Psoas muscle (tissue), 8 donors: ENCODE measurements around the gene SLC25A38. TPM values are rescaled to one million over a fixed set of nuclear protein-coding genes. Genes with fewer than 3 reads are reported as not detected.

Experiments used
- ATAC-seq, 4 donors: fragments of 200-7000 bp; cut with Tn5 transposase; one replicate each; pipeline ENCODE4 v1.9.1; 2020; ENCODE audit warnings: moderate library complexity in 3 of 4, mild to moderate bottlenecking in 2 of 4
- DNase-seq, 2 donors: peaks; one replicate each; pipeline ENCODE4 v3.0.0-alpha.2; 2020
- H3K27ac ChIP-seq: fragments of 200-600 bp; one replicate; pipeline ENCODE4 v1.8.0; 2022
- H3K27me3 ChIP-seq, 3 donors: fragments of 200-600 bp in 1 of 3; one replicate each; pipeline versions ENCODE4 v1.6.1 to v1.8.0; 2013 to 2022; ENCODE audit warnings: low read length in 2 of 3, mild to moderate bottlenecking in 2 of 3, moderate library complexity in 1 of 3; ENCODE audit not compliant: insufficient read depth in 3 of 3
- H3K36me3 ChIP-seq, 2 donors: fragments of 200-600 bp in 1 of 2; one replicate each; pipeline versions ENCODE4 v1.6.1 to v1.8.0; 2013 to 2022; ENCODE audit warnings: low read depth in 1 of 2, mild to moderate bottlenecking in 1 of 2, moderate library complexity in 1 of 2; ENCODE audit not compliant: insufficient read depth in 1 of 2
- H3K4me1 ChIP-seq: fragments of 200-600 bp; one replicate; pipeline ENCODE4 v1.8.0; 2022
- H3K4me3 ChIP-seq: fragments of 200-600 bp; one replicate; pipeline ENCODE4 v1.8.0; 2022; ENCODE audit warnings: mild to moderate bottlenecking
- H3K9me3 ChIP-seq: fragments of 200-600 bp; one replicate; pipeline ENCODE4 v1.8.0; 2022
- CTCF ChIP-seq: fragments of 200-600 bp; IDR thresholded peaks from one replicate; pipeline ENCODE4 v1.8.0; 2022; ENCODE audit warnings: antibody characterized with exemption
- WGBS, 3 donors: extraction: QIAGEN DNeasy Blood & Tissue Kit; methylation state at CpG; one replicate each; pipeline versions ENCODE4 v1.1.6 to v1.1.7; 2013; 5-methylcytosine and 5-hydroxymethylcytosine counted together
- intact Hi-C, 2 donors: fragments of 100-400 bp; cut with DNase I; formaldehyde crosslinking; loops; one replicate each; pipeline versions ENCODE4 v1.11.0 to v1.14.2; 2022
- polyA plus RNA-seq, 3 donors: library from polyadenylated mRNA; stranded (reverse); fragments of 200-250 nt; gene quantifications; one replicate each; pipeline ENCODE4 v1.2.3, GENCODE V29; 2013
- total RNA-seq, 4 donors: library from RNA; stranded (reverse); fragmentation: NEBNext Ultra II Directional in 2 of 4; extraction: Animal tissue kit (Norgen Biotek cat#: 25700) in 2 of 4; gene quantifications; one replicate each; pipeline versions ENCODE4 v1.2.1 to v1.2.4, GENCODE V29; 2021 to 2023
- donor health status: healthy with polysubstance abuse.
- donor health status: DM: no; HTN: no; CAD: no; lungs with moderate emphysema.
- donor health status: Bipolar disorder and iron deficiency.
- donor health status: healthy.
- donor health status: DM: yes; HTN: yes; CAD: no.
- donor health status: DM: no; HTN: no; CAD: no.
- donor health status: DM: no; HTN: no; CAD: no.
- donor health status: DM: yes; HTN: yes; CAD: no.

The SLC25A38 gene
- total and polyA plus RNA-seq, 7 donors = 24.9 to 86.5 (median 31.1) TPM

- Histone ChIP-seq H3K27ac (no peak overlapping the region), H3K9me3 (no peaks in the 10 kb centered on the region), H3K27me3 (no peaks in the 10 kb centered on the region), H3K4me1 (no peaks in the 10 kb centered on the region), H3K36me3 (no peaks in the 10 kb centered on the region), H3K4me3 (no peak overlapping the region)
- no peak for TF ChIP-seq CTCF
- DNase-seq = no peak
- 86 to 90% (median 87%) methylated on average over 2 of the region's 2 CpGs for WGBS, 3 donors
- no peak for ATAC-seq
- intact Hi-C loops = loop anchor here (2.0 kb wide), 1 partner anchor 52 kb away; no protein-coding TSS in a partner anchor
These were observed 63.3 kb downstream of the SLC25A38 start for GRCh38 chr3:39446444-39446843.

Other genes starting within 250 kb of the SLC25A38 start
- 10 to 100 TPM in 3 of 4 donors, 1 to 10 TPM in 1; 8.5 to 41.8 (median 30.0) TPM for gene CSRNP1, start 229.8 kb upstream of the SLC25A38 start, total RNA-seq
- gene CSRNP1, start 229.8 kb upstream of the SLC25A38 start, polyA plus RNA-seq = 10 to 100 TPM; 10.1 to 66.4 (median 14.0) TPM
- 1,000 to 10,000 TPM in 1 of 4 donors, 100 to 1,000 TPM in 3; 601 to 2,126 (median 834) TPM for gene XIRP1, start 190.8 kb upstream of the SLC25A38 start, total RNA-seq
- gene XIRP1, start 190.8 kb upstream of the SLC25A38 start, polyA plus RNA-seq = 100 to 1,000 TPM; 111 to 561 (median 523) TPM
- 1 to 10 TPM in 2 of 4 donors, under 1 TPM in 2; 0.55 to 1.9 (median 1.3) TPM for gene CX3CR1, start 103.3 kb upstream of the SLC25A38 start, total RNA-seq
- under 1 TPM; 0.03 to 0.26 (median 0.12) TPM for gene CX3CR1, start 103.3 kb upstream of the SLC25A38 start, polyA plus RNA-seq
- gene CCR8, start 53.7 kb upstream of the SLC25A38 start, total RNA-seq = not detected
- gene CCR8, start 53.7 kb upstream of the SLC25A38 start, polyA plus RNA-seq = not detected
- 100 to 1,000 TPM; 285 to 738 (median 504) TPM for gene RPSA, start 23.4 kb downstream of the SLC25A38 start, total RNA-seq
- 1,000 to 10,000 TPM in 1 of 3 donors, 100 to 1,000 TPM in 2; 824 to 1,445 (median 961) TPM for gene RPSA, start 23.4 kb downstream of the SLC25A38 start, polyA plus RNA-seq
- gene MOBP, start 84.3 kb downstream of the SLC25A38 start, total RNA-seq = not detected
- gene MOBP, start 84.3 kb downstream of the SLC25A38 start, polyA plus RNA-seq = under 1 TPM in 2 of 3 donors, not detected in 1; 0.01 to 0.09 TPM